Left renal cortex interstitium (tissue), 4 donors: ENCODE results near the gene BATF. TPM values are rescaled to one million over a fixed set of nuclear protein-coding genes. Genes with fewer than 3 reads are reported as not detected.

Experiments used
- DNase-seq, 4 donors: peaks; one replicate each; pipeline ENCODE4 v3.0.0-alpha.2; 2013; ENCODE audit warnings: low read depth in 4 of 4, low spot score in 2 of 4, missing footprints in 1 of 4
- polyA plus RNA-seq, 4 donors: library from polyadenylated mRNA; unstranded; fragments of 120-200 nt; gene quantifications; one replicate each; pipeline ENCODE4 v1.2.1, GENCODE V29; 2013; ENCODE audit not compliant: insufficient read length in 4 of 4

The BATF gene
- polyA plus RNA-seq, 4 donors, result 0.28 to 0.86 (median 0.71) TPM

DNA sequence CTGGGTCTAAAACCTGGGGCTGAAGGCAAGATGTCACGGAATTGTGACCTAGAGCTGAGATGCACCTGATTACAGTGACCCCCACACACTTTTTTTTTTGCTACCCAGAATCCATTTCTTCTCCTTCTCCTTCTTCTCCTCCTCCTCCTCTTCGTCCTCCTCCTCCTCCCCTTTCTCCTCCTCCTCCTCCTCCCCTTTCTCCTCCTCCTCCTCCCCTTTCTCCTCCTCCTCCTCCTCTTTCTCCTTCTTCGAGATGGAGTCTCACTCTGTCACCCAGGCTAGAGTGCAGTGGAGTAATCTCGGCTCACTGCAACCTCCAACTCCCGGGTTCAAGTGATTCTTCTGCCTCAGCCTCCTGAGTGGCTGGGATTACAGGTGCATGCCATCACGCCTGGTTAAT lies 36.8 kb downstream of the BATF start:
- no peak for DNase-seq

- no peak for DNase-seq
Measured at GRCh38 chr14:75559451-75560222, 37.4 kb downstream of the BATF start.

DNA sequence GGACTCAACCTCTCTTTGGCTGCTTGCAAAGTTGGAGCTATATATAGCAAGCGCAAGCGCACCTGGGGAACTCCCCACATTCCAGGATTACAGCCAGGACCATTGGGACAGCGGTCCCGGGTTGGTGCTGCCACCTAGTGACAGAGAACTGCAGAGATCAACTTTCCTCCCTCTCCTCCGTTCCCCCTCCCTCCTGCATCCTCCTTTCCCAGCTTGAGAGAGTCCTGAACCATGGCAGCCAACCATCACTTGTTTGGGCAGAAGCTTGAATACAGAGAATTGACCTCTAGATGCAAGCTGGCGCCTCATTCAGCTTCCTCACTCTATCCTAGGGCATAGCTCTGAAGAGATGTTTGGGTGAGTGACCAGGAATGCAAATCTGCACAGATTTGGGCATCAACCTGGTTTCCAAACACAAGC lies 38.8 kb downstream of the BATF start:
- DNase-seq, result peak; percentile 29 to 78 (median 54)

DNA sequence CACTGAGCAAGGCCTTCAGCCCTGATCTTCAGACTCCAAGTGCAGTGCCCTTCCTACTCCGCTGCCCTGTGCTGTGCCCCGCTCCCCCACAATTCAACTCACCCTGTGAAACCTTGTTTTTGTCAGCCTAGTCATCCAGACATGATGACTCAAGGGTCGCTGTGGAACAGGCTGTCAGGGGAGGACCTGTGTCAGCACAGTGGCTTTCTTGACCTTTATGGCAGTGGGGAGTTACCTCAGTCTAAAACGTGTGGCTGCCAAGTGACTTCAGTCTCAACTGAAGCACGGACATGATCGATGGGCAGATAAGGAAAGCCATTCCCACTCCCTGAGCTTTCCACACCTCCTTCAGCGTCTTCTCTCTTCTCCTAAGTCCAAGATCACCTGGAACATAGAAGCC lies 39.8 kb downstream of the BATF start:
- no peak for DNase-seq

- no peak for DNase-seq
Measured at GRCh38 chr14:75562489-75562888, 40.2 kb downstream of the BATF start.

- no peak for DNase-seq
Measured at GRCh38 chr14:75563931-75564330, 41.7 kb downstream of the BATF start.

DNA sequence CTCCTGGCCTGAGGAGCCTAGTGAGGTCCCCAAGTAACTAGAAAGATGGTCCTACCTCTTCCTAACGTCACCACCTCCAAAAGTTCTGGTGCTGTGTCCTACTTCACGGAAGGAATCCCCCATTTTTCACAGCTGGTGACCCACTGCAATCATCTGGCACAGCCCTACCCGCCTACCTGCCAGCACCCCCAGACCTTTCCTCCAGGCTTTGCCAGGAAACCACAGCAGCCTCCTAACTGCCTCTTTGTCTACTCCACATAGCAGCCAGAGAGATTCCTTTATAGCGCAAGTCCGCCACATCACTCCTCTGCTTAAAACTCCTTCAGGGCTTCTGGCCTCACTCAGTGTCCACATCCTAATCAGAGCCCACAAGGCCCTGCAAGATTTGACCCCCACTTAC lies 42.8 kb downstream of the BATF start:
- no peak for DNase-seq

GRCh38 chr14:75566321-75566720 lies 44.1 kb downstream of the BATF start:
- no peak for DNase-seq

DNA sequence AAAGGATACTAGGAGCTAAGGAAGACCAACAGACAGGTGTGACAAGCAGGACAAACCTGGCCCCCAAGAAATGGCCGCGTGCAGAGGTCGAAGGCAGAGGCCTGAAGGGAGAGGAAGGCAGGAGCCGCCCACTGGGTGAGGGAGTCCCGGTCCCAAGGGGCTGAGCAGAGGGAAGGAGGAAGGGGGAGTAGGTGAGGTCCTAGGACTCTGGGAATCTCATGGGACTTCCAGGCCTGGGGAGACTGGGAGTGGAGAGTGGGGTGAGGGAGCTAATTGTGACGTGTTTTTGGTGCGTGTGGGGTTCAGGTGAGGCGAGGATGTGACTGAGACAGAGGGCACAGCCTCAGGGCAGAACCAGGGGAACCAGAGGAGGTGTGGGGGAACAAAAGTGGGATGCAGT lies 44.5 kb downstream of the BATF start:
- no peak for DNase-seq

GRCh38 chr14:75568140-75568539 lies 45.9 kb downstream of the BATF start:
- DNase-seq, result no peak

DNA sequence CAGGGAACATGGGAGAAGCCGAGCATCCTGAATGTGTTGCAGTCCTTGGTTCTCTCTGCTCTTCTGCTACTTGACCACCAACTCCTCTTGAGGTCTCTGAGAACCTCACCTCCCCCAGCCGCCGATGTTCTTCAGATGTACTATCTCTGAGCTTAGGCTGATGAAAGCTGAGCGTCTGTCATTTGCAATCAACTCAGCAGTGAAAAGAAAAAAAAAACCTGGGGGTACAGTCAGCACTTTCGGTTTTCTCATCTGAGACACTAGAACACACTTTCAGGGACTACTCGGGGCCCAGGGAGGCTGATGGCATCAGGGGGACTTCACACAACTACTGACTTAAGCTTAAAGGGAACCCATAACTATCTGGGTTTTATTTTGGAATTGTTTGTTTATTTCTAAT lies 46.5 kb downstream of the BATF start:
- DNase-seq, result no peak

GRCh38 chr14:75570797-75571196 lies 48.5 kb downstream of the BATF start:
- no peak for DNase-seq

GRCh38 chr14:75572104-75572503 lies 49.8 kb downstream of the BATF start:
- DNase-seq, result no peak

- no peak for DNase-seq
Measured at GRCh38 chr14:75577090-75577489, 54.8 kb downstream of the BATF start.

- DNase-seq, result peak in 3 of 4 donors; percentile 55 to 78 (median 78)
Measured at GRCh38 chr14:75577729-75578101, 55.4 kb downstream of the BATF start.

- DNase-seq, result peak; percentile 17 to 55 (median 40)
Measured at GRCh38 chr14:75578102-75578785, 56.0 kb downstream of the BATF start, which contains the start of gene FLVCR2. TSS of gene FLVCR2 (plus strand) at chr14:75578620. CDS start at chr14:75578973, 353 bp downstream.

GRCh38 chr14:75578786-75579337 lies 56.6 kb downstream of the BATF start:
- peak in 3 of 4 donors; percentile 29 to 45 (median 44) for DNase-seq

- DNase-seq, result no peak
Measured at GRCh38 chr14:75579338-75579864, 57.1 kb downstream of the BATF start.

DNA sequence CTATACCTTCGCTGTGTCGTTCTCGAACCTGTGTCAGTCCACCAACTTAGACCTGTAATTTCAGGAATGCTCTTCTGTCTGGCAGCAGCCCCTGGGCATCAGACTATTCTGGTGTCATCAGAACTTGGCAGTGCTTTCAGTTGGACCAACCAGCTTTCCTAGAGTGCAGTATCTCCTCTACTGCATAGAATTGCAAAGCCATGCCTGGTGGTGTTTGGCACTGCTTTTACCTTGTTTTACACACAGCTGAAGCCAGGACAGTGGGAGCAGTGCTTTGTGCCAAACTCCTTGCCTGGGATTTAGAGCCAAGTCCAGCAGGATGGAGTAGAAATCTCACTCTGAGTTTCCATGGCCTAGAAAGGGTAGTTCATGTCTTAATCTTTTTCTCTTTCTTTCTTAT lies 57.6 kb downstream of the BATF start:
- DNase-seq, result no peak

DNA sequence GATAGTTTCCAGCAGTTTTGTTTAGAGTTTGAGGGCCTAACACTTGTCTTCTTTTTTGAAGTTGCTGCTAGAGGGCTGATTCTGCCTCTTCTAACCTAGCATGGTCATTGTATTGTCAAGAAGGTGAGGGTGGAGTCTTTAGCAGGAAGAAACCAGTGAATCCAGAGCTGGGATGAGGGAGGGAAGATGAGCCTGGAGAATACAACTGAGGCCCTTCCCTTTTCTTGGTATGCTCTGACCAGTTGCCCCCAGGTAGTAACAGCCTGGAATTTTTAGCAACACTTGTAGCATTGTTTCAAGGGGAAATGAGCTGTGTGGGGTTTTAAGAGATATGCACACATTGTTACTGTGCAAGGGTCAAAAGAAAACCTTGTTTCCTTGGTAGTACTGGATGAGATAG lies 65.1 kb downstream of the BATF start:
- DNase-seq, result no peak

- no peak for DNase-seq
Measured at GRCh38 chr14:75589931-75590330, 67.7 kb downstream of the BATF start.
